ENCODE results near the gene NECTIN2. TPM values are rescaled to one million over a fixed set of nuclear protein-coding genes. Genes with fewer than 3 reads are reported as not detected.
A peak's percentile ranks its signal among the peaks of the same experiment; 100 is the strongest.
"Not testable (repeated sequence)": the region's sequence is repeated elsewhere in the genome, so short reads cannot be mapped to it uniquely, and the experiment has no call there.

NECTIN2 gene
- total RNA-seq, 4 donors from 2014 or later = 27.6 to 47.8 (median 41.6) TPM

- no peak overlapping the region for H3K4me3 ChIP-seq
- ATAC-seq = no peak
- TF ChIP-seq EP300 (IDR thresholded peaks at IDR 0.05) (no peak), POLR2A (IDR thresholded peaks at IDR 0.05) (no peak), POLR2AphosphoS5 (IDR thresholded peaks at IDR 0.05) (no peak), CTCF (IDR thresholded peaks at IDR 0.05) (no peak)
- H3K36me3 ChIP-seq = no peaks in the 10 kb centered on the region
- peaks cover 77% of the 10 kb centered on the region for H3K27me3 ChIP-seq
- H3K9me3 ChIP-seq = no peaks in the 10 kb centered on the region
- 90% methylated on average over 2 of the region's 5 CpGs; no CpG with 5 or more reads in 1 of the 2 donors for WGBS, 2 donors (ENCODE audit: low coverage in 1 of 2)
- no peak overlapping the region for H3K27ac ChIP-seq
- peaks cover 0 to 35% (median 4%) of the 10 kb centered on the region in 3 donors for H3K4me1 ChIP-seq
Observed at GRCh38 chr19:44909775-44910174, 63.7 kb downstream of the NECTIN2 start.

DNA sequence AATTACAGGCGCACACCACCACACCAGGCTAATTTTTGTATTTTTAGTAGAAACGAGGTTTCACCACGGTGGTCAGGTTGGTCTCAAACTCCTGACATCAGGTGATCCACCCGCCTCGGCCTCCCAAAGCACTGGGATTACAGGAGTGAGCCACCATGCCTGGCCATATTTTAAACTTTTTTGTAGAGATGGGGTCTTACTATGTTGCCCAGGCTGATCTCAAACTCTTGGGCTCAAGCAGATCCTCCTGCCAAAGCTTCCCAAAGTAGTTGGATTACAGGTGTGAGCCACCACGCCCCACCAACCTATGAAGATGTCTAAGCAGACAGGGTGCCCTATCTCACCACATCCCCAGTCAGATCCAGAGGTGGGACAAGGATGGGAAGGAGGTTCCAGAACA lies 65.8 kb downstream of the NECTIN2 start:
- not testable (repeated sequence) for H3K36me3 ChIP-seq, H3K9me3 ChIP-seq, H3K27ac ChIP-seq, ATAC-seq, H3K4me3 ChIP-seq
- H3K4me1 ChIP-seq = peaks cover 0 to 25% (median 0%) of the 10 kb centered on the region in 3 donors
- WGBS, 2 donors (ENCODE audit: low coverage in 1 of 2) = 100% methylated on average over 2 of the region's 6 CpGs; no CpG with 5 or more reads in 1 of the 2 donors
- peaks cover 56% of the 10 kb centered on the region for H3K27me3 ChIP-seq

- Histone ChIP-seq H3K36me3 (no peaks in the 10 kb centered on the region), H3K4me3 (no peak overlapping the region), H3K9me3 (no peaks in the 10 kb centered on the region), H3K4me1 (peaks cover 0 to 25% (median 0%) of the 10 kb centered on the region in 3 donors), H3K27ac (no peak overlapping the region), H3K27me3 (peaks cover 46% of the 10 kb centered on the region)
- no peak for TF ChIP-seq CTCF (IDR thresholded peaks at IDR 0.05)
- no peak for TF ChIP-seq POLR2AphosphoS5 (IDR thresholded peaks at IDR 0.05)
- no peak for TF ChIP-seq EP300 (IDR thresholded peaks at IDR 0.05)
- TF ChIP-seq POLR2A (IDR thresholded peaks at IDR 0.05) = no peak
- peak; percentile 34 for ATAC-seq
- WGBS, 2 donors (ENCODE audit: low coverage in 1 of 2) = 55 to 60% methylated on average over 1 to 4 of the region's 6 CpGs
Observed at GRCh38 chr19:44912854-44913253, 66.8 kb downstream of the NECTIN2 start.

GRCh38 chr19:44913512-44914432 lies 67.7 kb downstream of the NECTIN2 start:
- peak overlapping the region in 1 of 2 donors; percentile 54 for H3K4me3 ChIP-seq
- not testable (repeated sequence) for H3K9me3 ChIP-seq, ATAC-seq, H3K36me3 ChIP-seq, H3K27ac ChIP-seq
- H3K4me1 ChIP-seq = peaks cover 0 to 25% (median 0%) of the 10 kb centered on the region in 3 donors
- WGBS, 2 donors (ENCODE audit: low coverage in 1 of 2) = 65 to 70% methylated on average over 11 to 16 of the region's 23 CpGs
- H3K27me3 ChIP-seq = peaks cover 38% of the 10 kb centered on the region

DNA sequence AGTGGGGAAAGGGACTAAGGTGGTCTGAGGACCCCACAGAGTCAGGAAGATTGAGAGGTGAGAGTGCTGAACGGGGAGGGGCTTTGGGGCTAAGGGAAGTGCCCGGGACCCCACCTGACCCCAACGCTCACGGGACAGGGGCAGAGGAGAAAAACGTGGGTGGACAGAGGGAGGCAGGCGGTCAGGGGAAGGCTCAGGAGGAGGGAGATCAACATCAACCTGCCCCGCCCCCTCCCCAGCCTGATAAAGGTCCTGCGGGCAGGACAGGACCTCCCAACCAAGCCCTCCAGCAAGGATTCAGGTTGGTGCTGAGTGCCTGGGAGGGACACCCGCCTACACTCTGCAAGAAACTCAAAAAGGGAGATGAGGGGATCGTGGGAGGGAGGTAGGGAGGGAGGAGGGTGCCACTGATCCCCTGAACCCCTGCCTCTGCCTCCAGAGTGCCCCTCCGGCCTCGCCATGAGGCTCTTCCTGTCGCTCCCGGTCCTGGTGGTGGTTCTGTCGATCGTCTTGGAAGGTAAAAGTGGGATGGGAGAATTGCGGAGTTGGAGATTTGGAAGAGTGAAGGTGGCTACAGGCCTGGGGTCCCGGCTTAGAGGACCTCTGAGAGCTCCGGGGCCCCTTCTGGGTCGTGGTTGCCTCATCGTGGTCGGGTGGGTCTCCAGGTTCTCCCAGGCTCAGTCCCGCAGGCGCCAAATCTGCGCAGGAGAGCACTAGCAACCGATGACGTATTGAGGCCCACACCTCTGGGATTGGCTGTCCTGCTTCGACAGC lies 68.5 kb downstream of the NECTIN2 start, which contains the start of gene APOC1:
Gene APOC1 (plus strand): TSS at position 176 of the 774 bp plus-strand sequence. CDS start 284 bp downstream, at position 460.
- not testable (repeated sequence) for H3K36me3 ChIP-seq, H3K9me3 ChIP-seq
- Histone ChIP-seq H3K27me3 (peaks cover 34% of the 10 kb centered on the region), H3K4me1 (peaks cover 0 to 25% (median 0%) of the 10 kb centered on the region in 3 donors), H3K4me3 (peak within 1 kb of the TSS; percentile 42 to 54), H3K27ac (peak within 1 kb of the TSS in 1 of 4 donors; percentile 37)
- ATAC-seq = peak; percentile 95
- 14 to 45% methylated on average over 8 to 15 of the region's 28 CpGs for WGBS, 2 donors (ENCODE audit: low coverage in 1 of 2)

- peaks cover 10% of the 10 kb centered on the region for H3K27me3 ChIP-seq
- peak overlapping the region in 3 of 4 donors; percentile 1 to 39 (median 35) for H3K27ac ChIP-seq
- no peak for ATAC-seq
- no peak overlapping the region for H3K4me3 ChIP-seq
- TF ChIP-seq POLR2A (IDR thresholded peaks at IDR 0.05) (no peak), EP300 (IDR thresholded peaks at IDR 0.05) (no peak), CTCF (IDR thresholded peaks at IDR 0.05) (no peak), POLR2AphosphoS5 (IDR thresholded peaks at IDR 0.05) (no peak)
- peaks cover 0 to 32% (median 3%) of the 10 kb centered on the region in 3 donors for H3K4me1 ChIP-seq
- H3K36me3 ChIP-seq = no peaks in the 10 kb centered on the region
- 67 to 94% methylated on average over 1 to 5 of the region's 8 CpGs for WGBS, 2 donors (ENCODE audit: low coverage in 1 of 2)
- no peaks in the 10 kb centered on the region for H3K9me3 ChIP-seq
Observed at GRCh38 chr19:44924243-44924725, 78.2 kb downstream of the NECTIN2 start.
